ENCODE results near the gene AJAP1. TPM values are rescaled to one million over a fixed set of nuclear protein-coding genes. Genes with fewer than 3 reads are reported as not detected.
"Not testable (repeated sequence)": the region's sequence is repeated elsewhere in the genome, so short reads cannot be mapped to it uniquely, and the experiment has no call there.

AJAP1 gene
- polyA plus RNA-seq, 1 experiment = not detected

- no peaks in the 10 kb centered on the region for H3K27me3 ChIP-seq (ENCODE audit: control insufficient read depth, insufficient read depth, low read length)
- ChIA-PET POLR2A (no interaction called here), CTCF (no interaction called here)
- no peak for TF ChIP-seq CTCF (IDR thresholded peaks at IDR 0.05; ENCODE audit: low read depth, low read length)
- H3K27ac ChIP-seq (ENCODE audit: low read depth, low read length) = no peak overlapping the region
- H3K9me3 ChIP-seq (ENCODE audit: control insufficient read depth, insufficient read depth, low read length) = peaks cover 53% of the 10 kb centered on the region
- H3K4me3 ChIP-seq (ENCODE audit: low read depth, low read length) = no peak overlapping the region
- no peak for DNase-seq (ENCODE audit: low read depth, low spot score)
Observed at GRCh38 chr1:4662168-4662567, 7.8 kb downstream of the AJAP1 start.

GRCh38 chr1:4662723-4663122 is 8.3 kb downstream of the AJAP1 start:
- CTCF ChIA-PET = no interaction called here
- no peaks in the 10 kb centered on the region for H3K27me3 ChIP-seq (ENCODE audit: control insufficient read depth, insufficient read depth, low read length)
- POLR2A ChIA-PET = no interaction called here

GRCh38 chr1:4664095-4664494 is 9.7 kb downstream of the AJAP1 start:
- CTCF ChIA-PET = no interaction called here
- H3K9me3 ChIP-seq (ENCODE audit: control insufficient read depth, insufficient read depth, low read length) = peaks cover 64% of the 10 kb centered on the region
- TF ChIP-seq CTCF (IDR thresholded peaks at IDR 0.05; ENCODE audit: low read depth, low read length) = no peak
- H3K27me3 ChIP-seq (ENCODE audit: control insufficient read depth, insufficient read depth, low read length) = no peaks in the 10 kb centered on the region
- no peak for DNase-seq (ENCODE audit: low read depth, low spot score)
- no peak overlapping the region for H3K4me3 ChIP-seq (ENCODE audit: low read depth, low read length)
- POLR2A ChIA-PET = no interaction called here
- no peak overlapping the region for H3K27ac ChIP-seq (ENCODE audit: low read depth, low read length)

More at GRCh38 chr1:4662723-4663122, 8.3 kb downstream of the AJAP1 start:
- Histone ChIP-seq H3K9me3 (ENCODE audit: control insufficient read depth, insufficient read depth, low read length) (peaks cover 58% of the 10 kb centered on the region), H3K4me3 (ENCODE audit: low read depth, low read length) (no peak overlapping the region), H3K27ac (ENCODE audit: low read depth, low read length) (no peak overlapping the region)
- TF ChIP-seq CTCF (IDR thresholded peaks at IDR 0.05; ENCODE audit: low read depth, low read length) = no peak
- DNase-seq (ENCODE audit: low read depth, low spot score) = no peak

GRCh38 chr1:4664606-4665005 is 10.2 kb downstream of the AJAP1 start:
- no peak for DNase-seq (ENCODE audit: low read depth, low spot score)
- Histone ChIP-seq H3K27ac (ENCODE audit: low read depth, low read length) (no peak overlapping the region), H3K27me3 (ENCODE audit: control insufficient read depth, insufficient read depth, low read length) (no peaks in the 10 kb centered on the region), H3K9me3 (ENCODE audit: control insufficient read depth, insufficient read depth, low read length) (peaks cover 64% of the 10 kb centered on the region), H3K4me3 (ENCODE audit: low read depth, low read length) (no peak overlapping the region)
- TF ChIP-seq CTCF (IDR thresholded peaks at IDR 0.05; ENCODE audit: low read depth, low read length) = no peak
- CTCF ChIA-PET = no interaction called here
- POLR2A ChIA-PET = no interaction called here

- no peak overlapping the region for H3K4me3 ChIP-seq (ENCODE audit: low read depth, low read length)
- no peak for TF ChIP-seq CTCF (IDR thresholded peaks at IDR 0.05; ENCODE audit: low read depth, low read length)
- ChIA-PET POLR2A (no interaction called here), CTCF (no interaction called here)
- no peak for DNase-seq (ENCODE audit: low read depth, low spot score)
- no peaks in the 10 kb centered on the region for H3K27me3 ChIP-seq (ENCODE audit: control insufficient read depth, insufficient read depth, low read length)
- H3K9me3 ChIP-seq (ENCODE audit: control insufficient read depth, insufficient read depth, low read length) = peaks cover 69% of the 10 kb centered on the region
- H3K27ac ChIP-seq (ENCODE audit: low read depth, low read length) = no peak overlapping the region
Observed at GRCh38 chr1:4665456-4665855, 11.0 kb downstream of the AJAP1 start.

GRCh38 chr1:4666683-4667082 is 12.3 kb downstream of the AJAP1 start:
- POLR2A ChIA-PET; DNase-seq (ENCODE audit: low read depth, low spot score); CTCF ChIA-PET; H3K4me3 ChIP-seq (ENCODE audit: low read depth, low read length); H3K27me3 ChIP-seq (ENCODE audit: control insufficient read depth, insufficient read depth, low read length); H3K27ac ChIP-seq (ENCODE audit: low read depth, low read length): not testable (repeated sequence)
- peaks cover 81% of the 10 kb centered on the region for H3K9me3 ChIP-seq (ENCODE audit: control insufficient read depth, insufficient read depth, low read length)
